Peyer's patch (tissue), 4 donors: ENCODE measurements around the gene RNASE7. TPM values are rescaled to one million over a fixed set of nuclear protein-coding genes. Genes with fewer than 3 reads are reported as not detected.

Experiments used
- DNase-seq, 3 donors: peaks; one replicate each; pipeline ENCODE4 v3.0.0-alpha.2; 2017 to 2019
- H3K27ac ChIP-seq, 4 donors: fragments of 200-600 bp; sonication (generic); one replicate each; pipeline ENCODE4 v1.5.1; 2016 to 2019
- H3K27me3 ChIP-seq, 2 donors: fragments of 200-600 bp; sonication (generic); one replicate each; pipeline ENCODE4 v1.5.1; 2019
- H3K36me3 ChIP-seq, 3 donors: fragments of 200-600 bp; sonication (generic); one replicate each; pipeline ENCODE4 v1.5.1; 2016 to 2019
- H3K4me1 ChIP-seq, 4 donors: fragments of 200-600 bp; sonication (generic); one replicate each; pipeline ENCODE4 v1.5.1; 2016 to 2019
- H3K4me3 ChIP-seq, 4 donors: fragments of 200-600 bp; sonication (generic); 1 replicate in 3 of 4; 2 replicates in 1 of 4; pipeline ENCODE4 v1.5.1; 2016 to 2019; ENCODE audit warnings: mild to moderate bottlenecking in 1 of 4
- H3K9me3 ChIP-seq, 4 donors: fragments of 200-600 bp; sonication (generic); one replicate each; pipeline ENCODE4 v1.5.1; 2016 to 2019; ENCODE audit warnings: mild to moderate bottlenecking in 1 of 4
- POLR2A ChIP-seq, 2 donors: fragments of 450-650 bp; IDR thresholded peaks; one replicate each; pipeline ENCODE4 v1.5.1; 2017; ENCODE audit warnings: antibody characterized with exemption in 2 of 2, mild to moderate bottlenecking in 2 of 2, moderate library complexity in 2 of 2
- total RNA-seq, 4 donors: library from RNA; depleted of rRNA; stranded (reverse); fragments of >200 nt; gene quantifications; one replicate each; pipeline ENCODE4 v1.1.0, GENCODE V29; 2016
- TF ChIP-seq, protein P1 (sequence below), 6 experiments: fragments of 450-650 bp in 4 of 6; fragments of 200-600 bp in 2 of 6; sonication (generic) in 1 of 6; IDR thresholded peaks; one replicate each; pipeline ENCODE4 v1.5.1; 2017 to 2019; ENCODE audit warnings: antibody characterized with exemption in 6 of 6, mild to moderate bottlenecking in 3 of 6, moderate library complexity in 1 of 6

RNASE7 gene
- total RNA-seq, 4 donors from 2014 or later = not detected

GRCh38 chr14:21071225-21072030 is 29.3 kb downstream of the RNASE7 start:
- H3K36me3 ChIP-seq = peaks cover 0 to 20% (median 0%) of the 10 kb centered on the region in 3 donors

GRCh38 chr14:21072031-21072473 is 29.9 kb downstream of the RNASE7 start:
- Histone ChIP-seq H3K9me3 (no peaks in the 10 kb centered on the region), H3K36me3 (peaks cover 0 to 25% (median 0%) of the 10 kb centered on the region in 3 donors), H3K27ac (peak overlapping the region; percentile 79 to 90 (median 84)), H3K4me3 (peak overlapping the region in 3 of 4 donors; percentile 82 to 90 (median 83)), H3K27me3 (no peaks in the 10 kb centered on the region), H3K4me1 (peaks cover 0 to 36% (median 26%) of the 10 kb centered on the region in 4 donors)
- DNase-seq = no peak
- no peak for TF ChIP-seq POLR2A (IDR thresholded peaks at IDR 0.05)
- TF ChIP-seq, protein P1, sequence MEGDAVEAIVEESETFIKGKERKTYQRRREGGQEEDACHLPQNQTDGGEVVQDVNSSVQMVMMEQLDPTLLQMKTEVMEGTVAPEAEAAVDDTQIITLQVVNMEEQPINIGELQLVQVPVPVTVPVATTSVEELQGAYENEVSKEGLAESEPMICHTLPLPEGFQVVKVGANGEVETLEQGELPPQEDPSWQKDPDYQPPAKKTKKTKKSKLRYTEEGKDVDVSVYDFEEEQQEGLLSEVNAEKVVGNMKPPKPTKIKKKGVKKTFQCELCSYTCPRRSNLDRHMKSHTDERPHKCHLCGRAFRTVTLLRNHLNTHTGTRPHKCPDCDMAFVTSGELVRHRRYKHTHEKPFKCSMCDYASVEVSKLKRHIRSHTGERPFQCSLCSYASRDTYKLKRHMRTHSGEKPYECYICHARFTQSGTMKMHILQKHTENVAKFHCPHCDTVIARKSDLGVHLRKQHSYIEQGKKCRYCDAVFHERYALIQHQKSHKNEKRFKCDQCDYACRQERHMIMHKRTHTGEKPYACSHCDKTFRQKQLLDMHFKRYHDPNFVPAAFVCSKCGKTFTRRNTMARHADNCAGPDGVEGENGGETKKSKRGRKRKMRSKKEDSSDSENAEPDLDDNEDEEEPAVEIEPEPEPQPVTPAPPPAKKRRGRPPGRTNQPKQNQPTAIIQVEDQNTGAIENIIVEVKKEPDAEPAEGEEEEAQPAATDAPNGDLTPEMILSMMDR (IDR thresholded peaks at IDR 0.05) = no peak

More at GRCh38 chr14:21071225-21072030, 29.3 kb downstream of the RNASE7 start:
- Histone ChIP-seq H3K4me3 (peak overlapping the region; percentile 66 to 90 (median 82)), H3K27ac (peak overlapping the region; percentile 79 to 90 (median 84)), H3K9me3 (no peaks in the 10 kb centered on the region), H3K4me1 (peaks cover 0 to 36% (median 26%) of the 10 kb centered on the region in 4 donors), H3K27me3 (no peaks in the 10 kb centered on the region)
- no peak for TF ChIP-seq POLR2A (IDR thresholded peaks at IDR 0.05)
- TF ChIP-seq, protein P1 (IDR thresholded peaks at IDR 0.05) = peak in 1 of 6 experiments; percentile 9
- peak; percentile 74 to 89 (median 81) for DNase-seq

DNA sequence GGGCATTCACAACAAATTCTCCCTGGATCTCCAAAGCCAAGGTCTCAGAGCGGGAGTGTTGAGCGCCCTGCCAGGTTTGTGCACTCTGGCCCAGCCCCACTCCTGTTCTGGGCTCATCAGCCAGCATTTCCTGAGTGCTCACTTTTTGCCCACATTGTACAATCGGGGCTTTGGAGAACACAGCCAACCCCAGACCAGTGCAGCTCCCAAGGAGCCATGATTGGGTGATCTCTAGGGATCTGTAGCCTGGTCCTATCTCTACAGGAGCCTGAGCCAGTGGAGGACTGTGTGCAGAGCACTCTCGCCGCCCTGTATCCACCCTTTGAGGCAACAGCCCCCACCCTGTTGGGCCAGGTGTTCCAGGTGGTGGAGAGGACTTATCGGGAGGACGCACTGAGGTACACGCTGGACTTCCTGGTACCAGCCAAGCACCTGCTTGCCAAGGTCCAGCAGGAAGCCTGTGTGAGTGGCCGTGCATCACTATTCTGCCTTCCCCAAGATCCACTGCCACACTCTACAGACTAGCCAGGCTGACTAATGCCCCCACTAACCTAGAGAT is 30.7 kb downstream of the RNASE7 start:
- peak in 2 of 3 donors; percentile 62 to 72 for DNase-seq
- Histone ChIP-seq H3K36me3 (peaks cover 0 to 26% (median 0%) of the 10 kb centered on the region in 3 donors), H3K27ac (peak overlapping the region in 2 of 4 donors; percentile 87 to 90), H3K4me3 (no peak overlapping the region), H3K4me1 (peaks cover 0 to 36% (median 26%) of the 10 kb centered on the region in 4 donors), H3K27me3 (no peaks in the 10 kb centered on the region), H3K9me3 (no peaks in the 10 kb centered on the region)
- TF ChIP-seq, protein P1 (IDR thresholded peaks at IDR 0.05) = no peak
- no peak for TF ChIP-seq POLR2A (IDR thresholded peaks at IDR 0.05)

- TF ChIP-seq, protein P1 (IDR thresholded peaks at IDR 0.05) = no peak
- TF ChIP-seq POLR2A (IDR thresholded peaks at IDR 0.05) = no peak
- no peak for DNase-seq
- Histone ChIP-seq H3K27ac (no peak overlapping the region), H3K9me3 (no peaks in the 10 kb centered on the region), H3K4me3 (no peak overlapping the region), H3K27me3 (no peaks in the 10 kb centered on the region), H3K4me1 (peaks cover 0 to 32% (median 22%) of the 10 kb centered on the region in 4 donors), H3K36me3 (peaks cover 0 to 36% (median 0%) of the 10 kb centered on the region in 3 donors)
These were observed 31.8 kb downstream of the RNASE7 start for GRCh38 chr14:21073921-21074320.

DNA sequence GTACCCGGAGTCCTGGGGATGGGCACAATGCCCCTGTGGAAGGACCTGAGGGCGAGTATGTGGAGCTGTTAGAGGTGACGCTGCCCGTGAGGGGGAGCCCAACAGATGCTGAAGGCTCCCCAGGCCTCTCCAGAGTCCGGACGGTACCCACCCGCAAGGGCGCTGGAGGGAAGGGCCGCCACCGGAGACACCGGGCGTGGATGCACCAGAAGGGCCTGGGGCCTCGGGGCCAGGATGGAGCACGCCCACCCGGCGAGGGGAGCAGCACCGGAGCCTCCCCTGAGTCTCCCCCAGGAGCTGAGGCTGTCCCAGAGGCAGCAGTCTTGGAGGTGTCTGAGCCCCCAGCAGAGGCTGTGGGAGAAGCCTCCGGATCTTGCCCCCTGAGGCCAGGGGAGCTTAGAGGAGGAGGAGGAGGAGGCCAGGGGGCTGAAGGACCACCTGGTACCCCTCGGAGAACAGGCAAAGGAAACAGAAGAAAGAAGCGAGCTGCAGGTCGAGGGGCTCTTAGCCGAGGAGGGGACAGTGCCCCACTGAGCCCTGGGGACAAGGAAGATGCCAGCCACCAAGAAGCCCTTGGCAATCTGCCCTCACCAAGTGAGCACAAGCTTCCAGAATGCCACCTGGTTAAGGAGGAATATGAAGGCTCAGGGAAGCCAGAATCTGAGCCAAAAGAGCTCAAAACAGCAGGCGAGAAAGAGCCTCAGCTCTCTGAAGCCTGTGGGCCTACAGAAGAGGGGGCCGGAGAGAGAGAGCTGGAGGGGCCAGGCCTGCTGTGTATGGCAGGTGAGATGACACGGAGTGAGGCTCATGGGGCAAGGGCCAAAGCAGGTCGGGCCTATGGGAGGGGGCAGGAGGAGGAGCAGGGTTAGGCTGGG is 32.5 kb downstream of the RNASE7 start:
- H3K27ac ChIP-seq = no peak overlapping the region

More for the DNA sequence above, 32.5 kb downstream of the RNASE7 start:
- no peak for DNase-seq
- no peaks in the 10 kb centered on the region for H3K9me3 ChIP-seq
- H3K4me1 ChIP-seq = peaks cover 0 to 25% (median 15%) of the 10 kb centered on the region in 4 donors
- H3K36me3 ChIP-seq = peaks cover 0 to 43% (median 0%) of the 10 kb centered on the region in 3 donors
- no peak overlapping the region for H3K4me3 ChIP-seq
- no peak for TF ChIP-seq POLR2A (IDR thresholded peaks at IDR 0.05)
- TF ChIP-seq, protein P1 (IDR thresholded peaks at IDR 0.05) = no peak
- H3K27me3 ChIP-seq = no peaks in the 10 kb centered on the region
